Stimulated activated CD8-positive, alpha-beta memory T cell treated with anti-CD3 and anti-CD28 coated beads, Interleukin-12 subunit alpha, Interleukin-12 subunit beta, amount 100 ng/mL, for 4 hours (primary cell): Measurements from ENCODE around the gene ANO3.

ENCODE experiments used
- DNase-seq: peaks from one replicate; pipeline ENCODE4 v3.0.0-alpha.2; 2020; ENCODE audit warnings: low read depth

Gene ANO3

DNA sequence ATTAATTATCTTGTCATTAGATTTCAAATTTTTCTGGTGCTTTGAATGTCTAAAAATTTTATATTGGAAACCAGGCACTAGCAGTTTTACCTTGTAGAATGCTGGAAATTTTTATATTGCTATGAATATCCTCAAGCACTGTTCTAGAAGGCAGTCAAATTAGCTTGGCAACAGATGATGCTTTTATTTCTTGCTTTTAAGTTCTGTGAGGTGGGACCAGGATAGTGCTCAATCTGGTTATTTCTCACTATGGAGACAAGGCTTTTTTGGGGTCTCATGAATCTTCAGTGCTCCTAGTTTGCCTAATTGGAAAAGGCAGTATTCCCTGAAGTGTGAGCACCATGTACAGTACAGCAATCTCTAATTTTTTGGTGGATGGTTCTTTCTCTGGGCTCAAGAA lies 27.1 kb downstream of the ANO3 start:
- DNase-seq = no peak

DNA sequence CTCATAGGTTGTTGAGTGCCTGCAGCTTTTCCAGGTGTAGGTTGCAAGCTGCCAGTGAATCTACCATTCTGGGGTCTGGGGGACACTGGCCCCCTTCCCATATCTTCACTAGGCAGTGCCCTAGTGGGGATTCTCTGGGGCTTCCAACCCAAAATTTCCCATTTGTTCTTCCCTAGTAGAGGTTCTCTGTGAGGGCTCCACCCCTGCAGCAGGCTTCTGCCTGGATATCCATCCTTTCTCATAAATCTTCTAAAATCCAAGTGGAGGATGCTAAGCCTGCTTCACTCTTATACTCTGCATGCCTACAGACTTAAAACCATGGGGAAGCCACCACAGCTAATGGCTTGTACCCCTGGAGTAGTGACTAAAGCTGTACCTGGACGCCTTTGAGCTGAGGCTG lies 33.4 kb downstream of the ANO3 start:
- DNase-seq = no peak

DNA sequence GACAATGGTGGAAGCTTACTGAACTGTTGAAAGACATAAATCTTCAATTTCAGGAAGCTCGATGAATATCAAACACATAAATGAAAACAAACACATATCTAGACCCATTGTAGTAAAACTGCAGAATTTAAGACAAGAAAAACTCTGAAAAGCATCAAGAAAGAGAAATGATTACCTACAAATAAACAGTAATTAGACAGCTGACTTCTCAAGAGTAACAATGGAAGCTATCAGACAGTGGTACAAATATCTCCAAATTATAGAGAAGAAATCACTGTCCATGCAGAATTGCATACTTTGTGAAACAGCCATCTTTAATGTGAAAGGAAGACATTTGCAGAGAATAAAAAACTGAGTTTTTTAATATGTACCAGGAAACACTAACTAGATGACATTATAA lies 45.7 kb downstream of the ANO3 start:
- no peak for DNase-seq

DNA sequence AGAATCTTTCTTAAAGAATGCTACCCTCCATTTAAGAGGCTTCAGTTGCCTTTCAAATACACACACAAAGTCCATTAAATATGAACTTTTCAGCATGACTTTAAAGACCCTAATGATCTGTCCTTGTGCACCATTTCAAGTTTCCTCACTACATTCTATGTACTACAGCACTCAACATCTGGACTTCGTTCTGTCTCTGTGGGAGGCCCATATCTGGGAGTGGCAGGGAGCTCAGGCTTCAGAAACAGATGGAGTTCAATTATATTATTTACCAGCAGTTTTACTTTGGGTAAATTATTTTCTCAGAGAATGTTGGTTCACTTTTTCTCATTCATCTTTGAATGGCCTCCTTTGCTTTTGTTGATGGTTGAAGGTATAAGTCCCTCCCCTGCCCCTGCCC lies 67.4 kb downstream of the ANO3 start:
- no peak for DNase-seq

DNA sequence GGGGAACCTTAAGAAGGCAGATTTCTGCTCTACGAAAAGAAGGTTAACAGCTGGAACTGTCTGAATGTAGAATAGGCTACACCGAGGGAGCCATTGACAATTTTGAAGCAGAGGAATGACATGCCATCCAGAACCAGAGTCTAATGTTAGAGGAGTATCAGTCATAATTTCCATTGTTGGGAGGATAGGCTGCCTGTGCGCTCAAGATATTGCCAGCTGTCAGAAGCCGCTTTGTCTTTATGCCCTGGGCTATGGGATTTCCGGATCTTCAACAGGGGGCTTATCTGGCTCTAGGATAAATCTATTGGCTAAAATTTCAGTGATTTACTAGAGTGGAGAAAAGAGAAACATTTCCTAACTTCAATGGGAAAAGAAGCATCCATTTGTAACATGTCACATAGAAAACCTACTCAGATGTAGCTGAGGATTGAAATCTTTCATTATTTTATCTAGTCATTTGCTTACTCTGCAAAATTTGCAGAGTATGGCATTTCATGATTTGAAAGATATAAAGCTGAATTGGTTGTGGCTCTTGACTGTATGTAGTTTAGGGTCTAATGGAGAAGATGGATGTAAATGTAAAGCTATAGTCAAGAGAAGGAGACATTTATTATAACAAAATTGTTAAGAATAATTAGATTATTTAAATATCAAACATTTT lies 78.9 kb downstream of the ANO3 start:
- no peak for DNase-seq

DNA sequence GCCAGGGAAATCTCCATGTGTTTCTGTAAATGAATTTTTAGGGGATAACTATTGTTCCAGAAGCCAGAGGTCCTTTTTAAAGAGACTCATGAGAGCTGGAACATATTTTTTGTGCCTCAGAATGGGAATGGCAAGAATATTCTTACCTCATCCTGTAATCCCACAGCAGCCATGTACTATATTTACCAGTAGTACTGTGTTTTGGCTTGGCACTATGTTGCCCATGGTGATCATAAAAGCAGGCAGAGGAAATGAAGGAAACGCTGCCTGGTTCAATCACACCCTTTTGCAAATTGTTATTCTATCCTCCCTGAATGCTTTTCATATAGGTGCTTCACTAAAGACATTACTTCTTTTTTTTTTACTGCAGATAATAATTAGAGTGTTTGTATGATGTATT lies 81.0 kb downstream of the ANO3 start:
- DNase-seq = no peak

DNA sequence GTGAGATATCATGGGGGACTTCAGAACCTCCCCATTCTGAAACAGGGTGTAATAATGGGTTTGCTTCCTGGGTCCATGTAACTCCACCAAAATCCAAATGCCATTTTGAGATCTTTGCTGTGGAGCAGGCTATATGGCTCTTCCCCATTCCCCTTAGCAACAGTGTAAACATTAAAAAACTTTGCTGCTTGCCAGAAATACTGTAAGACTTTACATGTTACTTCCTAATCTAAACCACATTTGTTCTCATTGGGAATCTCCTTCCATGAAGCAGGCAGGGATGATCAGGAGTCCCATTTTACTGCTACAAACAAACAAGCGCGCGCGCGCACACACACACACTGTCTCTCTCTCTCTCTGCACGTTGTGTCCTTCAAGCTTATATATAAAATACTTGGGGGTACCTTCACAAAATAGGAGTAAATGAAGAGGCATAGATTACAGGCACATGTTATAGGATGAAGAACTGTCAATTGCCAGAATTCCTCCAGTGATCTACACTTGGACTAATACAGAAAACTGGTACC lies 86.5 kb downstream of the ANO3 start:
- no peak for DNase-seq

DNA sequence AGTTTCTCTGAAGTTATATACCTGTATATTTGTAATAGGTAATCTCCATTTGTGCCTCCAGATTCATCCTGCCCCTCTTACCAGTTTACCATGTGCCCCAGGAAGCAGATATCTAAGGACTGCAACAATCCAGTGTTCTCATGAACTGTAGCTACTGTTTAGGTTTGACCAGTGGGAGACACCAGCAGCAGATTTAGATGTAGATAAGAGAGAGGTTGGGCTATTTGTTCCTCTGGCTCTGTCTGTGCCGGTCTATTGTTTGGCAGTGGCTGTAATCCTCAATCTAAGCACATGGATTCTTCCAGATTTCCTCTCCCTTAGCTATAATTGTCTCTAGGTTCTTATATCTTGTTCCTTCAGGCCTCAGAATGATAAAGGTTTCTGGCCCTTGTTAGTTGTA lies 88.4 kb downstream of the ANO3 start:
- no peak for DNase-seq

DNA sequence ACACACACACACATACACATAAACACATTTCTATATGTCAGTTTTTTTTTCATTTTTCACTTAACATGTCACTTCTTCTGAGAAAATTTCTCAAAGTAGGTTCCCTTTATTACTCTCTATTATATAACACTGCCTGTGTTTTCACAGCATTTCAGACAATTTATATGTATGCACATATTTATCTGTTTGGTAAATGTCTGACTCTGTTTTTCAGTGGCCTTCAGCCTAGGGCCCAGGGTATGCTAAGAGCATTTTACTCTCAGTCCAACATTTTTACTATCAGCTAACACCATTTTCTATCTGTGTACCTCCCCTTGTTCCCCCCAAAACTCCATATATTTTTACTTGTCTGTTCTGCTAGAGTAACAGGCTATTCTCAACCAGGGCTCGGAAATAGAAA lies 92.3 kb downstream of the ANO3 start:
- DNase-seq = no peak

DNA sequence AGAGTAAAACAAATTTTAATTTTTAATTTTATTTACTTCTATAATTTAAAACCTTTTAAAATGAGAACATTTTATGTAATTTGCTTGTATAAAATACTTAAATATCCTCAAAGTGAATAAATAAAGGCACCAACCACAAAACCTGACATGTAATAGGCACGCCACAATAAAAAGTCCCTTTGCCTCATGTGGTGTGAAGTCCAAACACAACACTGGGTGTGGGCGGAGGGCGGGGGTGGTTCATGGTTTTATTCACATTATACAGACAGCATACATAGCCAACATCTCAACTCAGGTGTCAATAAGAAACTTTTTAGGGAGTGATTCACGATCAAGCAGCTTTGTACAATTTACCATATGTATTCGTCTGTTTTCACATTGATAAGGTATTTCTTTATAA lies 107.9 kb downstream of the ANO3 start:
- DNase-seq = no peak

DNA sequence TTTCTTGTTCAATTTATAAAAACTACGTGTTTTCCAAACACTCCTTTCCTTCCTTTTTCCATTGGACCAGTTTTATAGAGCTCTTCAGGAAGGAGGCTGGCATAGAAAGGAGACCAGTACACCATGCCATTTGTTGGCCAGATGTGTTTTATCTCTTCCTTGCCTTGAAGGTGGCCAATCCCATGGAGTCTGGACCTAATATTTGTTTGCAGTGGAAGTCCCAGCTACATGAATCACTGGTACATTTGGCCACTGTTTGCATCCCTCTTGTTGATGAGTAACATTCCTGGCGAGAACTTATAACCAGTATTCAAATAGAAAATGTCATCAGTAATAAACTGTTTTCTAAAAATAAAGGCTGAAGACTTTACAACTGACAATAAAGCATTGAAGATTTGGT lies 110.2 kb downstream of the ANO3 start:
- no peak for DNase-seq

DNA sequence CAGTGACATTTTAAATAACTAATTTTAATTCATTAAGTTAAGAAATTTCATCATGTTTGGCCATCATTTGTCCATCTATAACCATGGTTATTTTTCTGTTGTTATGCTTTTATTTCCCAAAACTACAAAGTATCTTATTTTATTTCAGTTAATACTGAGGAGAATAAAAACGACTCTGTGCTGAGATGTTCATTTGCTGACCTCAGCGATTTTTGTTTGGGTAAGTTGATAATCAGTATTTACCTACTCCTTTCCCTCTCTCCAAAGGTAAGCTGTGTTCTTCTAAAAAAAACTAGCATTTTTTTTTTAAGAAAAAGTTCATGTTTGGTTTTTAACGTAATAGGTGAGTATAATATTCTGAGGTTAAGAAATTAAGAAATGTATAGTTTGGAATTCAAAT lies 111.7 kb downstream of the ANO3 start:
- DNase-seq = no peak

DNA sequence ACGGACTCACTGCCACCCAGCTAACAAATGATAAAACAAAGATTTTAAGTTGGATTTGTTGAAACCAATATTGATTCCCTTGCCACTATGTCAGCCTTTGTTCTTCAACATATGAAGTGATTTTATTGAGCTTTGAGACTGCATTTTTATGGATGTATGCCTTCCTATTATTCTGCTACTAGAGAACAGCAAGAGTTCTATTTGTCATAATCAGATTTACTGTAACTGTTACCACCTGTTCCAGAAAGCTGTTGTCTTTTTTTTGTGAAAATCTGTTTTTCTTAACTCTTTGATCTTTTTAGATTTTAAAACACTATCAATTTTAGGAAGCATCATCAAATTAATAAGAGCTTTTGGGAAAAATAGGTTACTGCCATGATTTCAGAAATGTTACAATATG lies 125.7 kb downstream of the ANO3 start:
- DNase-seq = no peak

DNA sequence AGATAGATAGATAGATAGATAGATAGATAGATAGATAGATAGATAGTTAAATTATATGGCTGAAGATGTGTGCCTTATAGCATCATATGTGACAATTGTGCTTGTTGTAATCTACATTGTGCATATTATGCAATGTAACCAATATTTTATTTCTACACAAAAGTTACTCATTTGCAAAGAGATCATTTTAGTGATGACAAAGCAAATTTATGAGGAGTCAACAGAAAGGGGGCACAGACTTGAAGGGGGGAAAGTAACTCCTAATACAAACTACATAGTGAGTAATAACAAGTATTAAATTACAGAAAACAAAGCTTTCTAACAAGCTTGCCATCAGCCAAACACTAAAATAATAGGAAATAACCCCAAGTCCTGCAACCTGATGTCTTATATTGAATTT lies 133.3 kb downstream of the ANO3 start:
- no peak for DNase-seq

DNA sequence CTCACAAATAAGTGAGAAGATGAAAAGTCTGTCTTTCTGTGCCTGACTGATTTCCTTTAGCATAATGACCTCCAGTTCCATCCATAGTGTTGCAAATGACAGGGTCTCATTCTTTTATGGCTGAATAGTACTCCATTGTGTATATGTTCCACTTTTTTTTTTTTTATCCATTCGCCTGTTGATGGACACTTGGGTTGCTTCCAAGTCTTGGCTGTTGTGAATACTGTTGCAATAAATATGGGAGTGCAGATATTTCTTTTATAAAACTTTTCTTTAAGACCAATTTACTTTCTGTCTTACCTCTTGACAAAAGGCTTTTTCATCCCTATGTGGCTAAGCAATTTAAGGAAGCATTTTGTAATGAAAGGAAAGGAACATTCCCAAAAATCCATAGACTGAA lies 135.6 kb downstream of the ANO3 start:
- DNase-seq = no peak

DNA sequence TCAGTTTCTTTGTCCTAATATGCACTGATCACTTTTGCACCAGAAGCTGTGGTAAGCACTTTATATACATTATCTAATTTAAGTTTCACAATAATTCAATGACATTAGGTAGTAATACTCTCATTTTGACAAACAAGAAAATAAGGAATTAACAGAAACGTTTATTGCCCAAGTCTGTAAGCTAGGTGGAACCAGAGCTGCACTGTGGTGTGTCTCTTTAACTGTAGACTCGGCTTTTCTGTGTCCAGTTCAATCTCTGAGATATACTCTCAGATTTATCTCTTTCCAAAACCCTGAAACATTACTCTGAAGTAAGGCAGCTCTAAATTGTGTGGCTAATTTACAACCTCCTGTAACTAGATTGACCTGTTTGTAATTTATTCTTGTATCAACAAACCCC lies 139.1 kb downstream of the ANO3 start:
- no peak for DNase-seq

DNA sequence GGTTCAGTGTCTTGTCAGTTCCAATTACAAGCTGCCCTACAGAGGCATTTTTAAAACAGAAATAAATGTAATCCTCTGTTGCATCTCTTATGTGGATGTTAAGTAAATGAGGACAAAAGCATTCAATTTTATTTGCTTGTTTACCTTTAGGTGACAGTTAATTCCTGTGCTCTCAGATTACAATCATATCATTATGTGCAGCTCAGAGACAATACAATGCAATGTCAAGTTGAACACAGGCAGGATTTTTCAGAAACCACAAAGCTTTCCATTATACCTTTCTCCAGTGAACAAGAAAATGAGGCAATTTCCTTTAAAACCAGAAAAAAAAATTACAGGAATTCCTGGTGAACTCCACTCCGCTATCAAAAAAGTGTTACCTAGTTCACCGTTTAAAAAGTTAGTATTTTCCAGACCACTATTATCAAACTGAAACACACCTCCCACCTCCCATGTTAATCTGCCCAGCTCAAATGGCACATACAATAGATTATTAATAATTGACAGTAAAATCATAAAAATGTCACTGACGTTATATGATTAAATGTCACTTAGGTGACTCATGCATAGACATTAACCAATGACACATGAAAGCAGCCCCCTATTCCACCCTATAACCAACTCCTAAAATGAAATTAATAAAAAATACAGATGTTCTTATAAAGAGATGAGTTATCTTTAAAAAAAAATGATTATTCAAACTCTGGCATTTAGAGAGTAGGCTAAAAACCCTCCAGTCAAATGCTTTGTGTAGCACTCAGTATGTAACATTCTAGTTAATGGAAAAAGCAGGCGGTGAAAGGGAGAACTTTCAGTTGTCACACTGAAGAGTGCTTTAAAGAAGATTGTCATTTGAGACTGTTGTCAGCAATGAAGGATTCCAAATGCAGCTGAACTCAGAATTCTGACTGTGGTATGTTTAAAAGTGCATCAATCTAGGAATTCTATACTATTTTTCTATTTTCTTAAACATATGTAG lies 141.6 kb downstream of the ANO3 start:
- DNase-seq = no peak

DNA sequence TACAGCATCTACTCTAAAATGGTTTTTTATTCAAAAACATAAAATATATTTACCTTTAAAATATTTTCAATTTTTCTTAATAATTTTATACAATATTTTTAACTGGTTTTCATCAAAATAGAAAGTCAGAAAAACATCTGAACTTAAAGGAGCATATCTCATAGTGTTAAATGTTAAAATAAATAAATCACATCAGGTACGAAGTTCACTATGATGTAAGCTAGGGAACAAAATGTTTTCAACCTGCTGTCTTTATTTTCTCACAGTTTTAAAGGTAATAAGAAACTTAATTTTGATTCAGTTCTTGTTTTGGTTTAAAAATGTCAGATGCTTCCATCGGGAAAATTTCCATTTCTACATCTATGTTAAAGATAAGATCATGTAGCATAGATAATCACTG lies 142.5 kb downstream of the ANO3 start:
- no peak for DNase-seq

DNA sequence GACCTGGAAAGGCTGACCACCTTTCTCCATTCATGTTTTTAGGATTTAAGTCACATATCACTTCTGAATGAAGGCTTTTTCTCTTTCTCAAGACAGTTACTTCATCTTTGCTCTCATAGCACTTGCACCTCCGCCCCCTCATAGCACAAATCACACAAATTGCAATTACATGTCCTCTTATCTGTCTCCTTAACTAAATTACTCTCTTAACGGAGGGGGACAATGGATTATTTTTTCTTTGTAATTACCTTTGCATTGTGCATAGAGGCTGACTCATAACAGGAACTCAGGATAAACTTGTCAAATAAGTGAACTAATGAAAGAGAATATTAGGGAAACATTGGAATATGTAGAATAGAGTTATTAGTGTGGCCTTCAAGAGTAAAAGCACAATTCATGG lies 145.5 kb downstream of the ANO3 start:
- no peak for DNase-seq

DNA sequence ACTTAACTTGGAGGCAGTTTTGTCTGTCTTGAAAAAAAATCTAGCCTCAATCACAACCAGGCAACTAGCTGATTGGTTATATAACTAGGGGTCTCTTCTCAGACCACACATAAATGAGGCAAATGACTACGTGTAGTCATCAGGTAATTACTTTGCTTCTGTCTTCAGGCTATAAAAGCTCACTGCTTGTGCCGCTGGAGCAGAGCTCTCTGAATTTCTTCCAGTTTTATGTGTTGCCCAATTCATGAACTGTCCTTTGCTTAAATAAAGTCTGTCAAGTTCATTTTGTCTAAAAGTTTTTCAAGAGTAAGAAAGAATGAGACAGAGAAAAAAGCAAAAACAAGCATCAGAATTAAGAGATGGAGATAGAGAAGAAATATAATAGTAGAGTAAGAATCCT lies 146.8 kb downstream of the ANO3 start:
- no peak for DNase-seq

DNA sequence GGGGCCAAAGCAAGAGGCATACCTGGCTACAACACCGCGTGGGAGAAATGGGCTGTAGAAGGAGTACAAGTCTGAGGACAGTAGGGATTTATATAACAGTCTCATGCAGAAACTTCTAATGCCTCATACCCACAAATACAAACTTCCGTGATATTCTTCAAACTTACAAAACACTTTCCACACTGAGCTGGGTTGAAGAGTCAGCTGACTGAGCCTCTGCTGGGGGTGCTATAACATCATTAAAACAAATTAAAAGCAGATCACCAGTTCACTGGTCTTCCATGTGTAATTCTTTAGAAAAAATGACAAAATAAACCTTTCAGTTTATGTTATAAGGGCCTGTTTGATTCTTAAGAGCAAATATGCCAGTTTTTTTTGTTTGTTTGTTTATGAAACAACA lies 148.1 kb downstream of the ANO3 start:
- DNase-seq = no peak

DNA sequence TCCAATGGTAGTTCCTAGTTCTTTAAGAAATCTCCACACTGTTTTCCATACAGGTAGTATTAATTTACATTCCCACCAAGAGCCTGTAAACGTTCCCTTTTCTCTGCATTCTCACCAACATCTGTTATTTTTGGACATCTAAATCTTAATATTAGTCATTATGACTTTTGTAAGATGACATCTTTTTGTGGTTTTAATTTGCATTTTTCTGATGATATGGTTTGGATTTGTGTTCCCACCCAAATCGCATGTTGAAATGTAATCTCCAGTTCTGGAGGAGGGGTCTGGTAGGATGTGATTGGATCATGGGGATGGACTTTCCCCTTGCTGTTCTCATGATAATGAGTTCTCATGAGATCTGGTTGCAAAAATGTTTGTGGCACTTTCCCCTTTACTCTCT lies 151.2 kb downstream of the ANO3 start:
- DNase-seq = no peak

DNA sequence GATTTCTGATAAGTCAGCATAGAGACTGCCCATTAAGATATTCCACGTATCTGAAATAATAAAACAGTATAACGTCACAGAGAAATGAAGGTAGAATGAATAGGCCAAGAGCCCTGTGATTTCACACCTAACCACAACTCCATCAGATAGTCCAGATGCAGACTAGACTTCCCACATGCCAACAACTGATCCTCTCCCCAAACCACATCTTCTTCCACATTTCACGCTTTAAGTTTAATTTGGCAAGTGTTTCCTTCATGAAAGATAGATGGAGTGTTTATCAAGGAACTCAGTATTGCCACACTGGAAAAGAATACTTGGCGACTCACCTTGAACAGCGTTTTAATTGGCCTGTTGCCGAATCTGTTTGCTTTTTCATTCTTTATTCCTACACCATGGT lies 158.6 kb downstream of the ANO3 start:
- DNase-seq = no peak
